Limb (tissue), 2 donors: ENCODE results near the gene PTPRK.
A peak's percentile ranks its signal among the peaks of the same experiment; 100 is the strongest.

Experiments used
- DNase-seq, 2 donors: peaks; one replicate each; pipeline ENCODE4 v3.0.0-alpha.2; 2016; ENCODE audit errors: extremely low spot score in 2 of 2

The PTPRK gene

GRCh38 chr6:128079021-128079420 lies 441.4 kb downstream of the PTPRK start:
- no peak for DNase-seq

GRCh38 chr6:128078276-128078675 lies 442.1 kb downstream of the PTPRK start:
- no peak for DNase-seq

- no peak for DNase-seq
Observed at GRCh38 chr6:128076843-128077242, 443.6 kb downstream of the PTPRK start.

- no peak for DNase-seq
Observed at GRCh38 chr6:128074567-128074966, 445.8 kb downstream of the PTPRK start.

- DNase-seq, result no peak
Observed at GRCh38 chr6:128073389-128073788, 447.0 kb downstream of the PTPRK start.

GRCh38 chr6:128071212-128071611 lies 449.2 kb downstream of the PTPRK start:
- no peak for DNase-seq

- DNase-seq, result no peak
Observed at GRCh38 chr6:128070406-128070805, 450.0 kb downstream of the PTPRK start.

GRCh38 chr6:128069188-128069587 lies 451.2 kb downstream of the PTPRK start:
- no peak for DNase-seq

- no peak for DNase-seq
Observed at GRCh38 chr6:128068119-128068479, 452.3 kb downstream of the PTPRK start.

- no peak for DNase-seq
Observed at GRCh38 chr6:128067446-128068118, 452.8 kb downstream of the PTPRK start.

- DNase-seq, result no peak
Observed at GRCh38 chr6:128065072-128065471, 455.3 kb downstream of the PTPRK start.

- no peak for DNase-seq
Observed at GRCh38 chr6:128064540-128064895, 455.9 kb downstream of the PTPRK start.

GRCh38 chr6:128063850-128064539 lies 456.4 kb downstream of the PTPRK start:
- DNase-seq, result no peak

- no peak for DNase-seq
Observed at GRCh38 chr6:128062882-128063603, 457.4 kb downstream of the PTPRK start.

- DNase-seq, result no peak
Observed at GRCh38 chr6:128057946-128058345, 462.5 kb downstream of the PTPRK start.

- no peak for DNase-seq
Observed at GRCh38 chr6:128057541-128057940, 462.9 kb downstream of the PTPRK start.

- DNase-seq, result no peak
Observed at GRCh38 chr6:128053109-128053508, 467.3 kb downstream of the PTPRK start.

- DNase-seq, result no peak
Observed at GRCh38 chr6:128047989-128048388, 472.4 kb downstream of the PTPRK start.

- DNase-seq, result no peak
Observed at GRCh38 chr6:128046033-128046432, 474.4 kb downstream of the PTPRK start.

- DNase-seq, result no peak
Observed at GRCh38 chr6:128039543-128039942, 480.9 kb downstream of the PTPRK start.

GRCh38 chr6:128036808-128037570 lies 483.4 kb downstream of the PTPRK start:
- no peak for DNase-seq

GRCh38 chr6:128033156-128033555 lies 487.2 kb downstream of the PTPRK start:
- DNase-seq, result peak in 1 of 2 donors; percentile 21
